ENCODE data around the gene ALK. TPM values are rescaled to one million over a fixed set of nuclear protein-coding genes. Genes with fewer than 3 reads are reported as not detected.

ALK gene
- total RNA-seq, 1 donor from 2014 or later: not detected

DNA sequence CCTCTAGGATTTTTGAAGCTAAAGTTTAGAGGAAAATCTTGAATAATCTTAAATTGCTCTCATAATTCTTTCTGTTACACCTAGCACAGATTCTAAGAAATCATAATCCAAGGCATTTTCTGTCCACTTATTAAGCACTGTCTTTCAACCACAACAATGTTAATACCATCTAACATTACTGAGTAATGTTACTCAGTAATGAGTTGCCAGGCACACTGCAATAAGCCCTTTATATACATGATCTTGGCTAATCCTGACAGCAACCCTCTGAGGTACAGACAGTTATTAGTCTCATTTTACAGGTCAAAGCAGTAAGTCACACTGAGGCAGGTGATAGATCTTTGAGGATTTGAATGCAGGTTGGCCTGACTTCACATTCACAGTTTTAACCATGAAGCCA, 291.9 kb downstream of the ALK start:
- Histone ChIP-seq H3K27me3 (no peaks in the 10 kb centered on the region), H3K36me3 (no peaks in the 10 kb centered on the region), H3K4me3 (no peak overlapping the region), H3K9me3 (no peaks in the 10 kb centered on the region), H3K4me1 (no peaks in the 10 kb centered on the region), H3K27ac (no peak overlapping the region)
- intact Hi-C loops (cut with DNase I): no loop called here
- TF ChIP-seq CTCF (IDR thresholded peaks at IDR 0.05): no peak
- DNase-seq (ENCODE audit: low spot score in 2 of 2): no peak

DNA sequence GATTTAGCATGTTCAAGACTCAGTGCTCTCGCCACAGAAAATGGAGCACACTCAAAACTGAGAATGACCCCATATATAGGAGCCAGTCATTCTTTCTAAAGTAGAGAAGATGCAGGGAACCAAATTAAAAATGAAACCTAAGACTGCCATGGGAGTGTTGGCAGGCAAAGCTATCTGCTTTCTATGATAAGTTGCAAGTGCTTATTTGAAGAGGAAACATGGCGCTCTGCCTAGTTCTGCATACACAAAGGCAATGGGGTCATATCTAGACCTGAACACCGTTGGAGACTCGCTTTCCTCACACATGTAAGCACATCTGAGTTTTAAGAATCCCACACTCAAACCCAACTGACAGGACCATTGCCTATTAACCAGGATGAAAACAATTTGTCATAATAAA, 292.5 kb downstream of the ALK start:
- intact Hi-C loops (cut with DNase I): no loop called here
- TF ChIP-seq CTCF (IDR thresholded peaks at IDR 0.05): no peak
- no peak for DNase-seq (ENCODE audit: low spot score in 2 of 2)
- Histone ChIP-seq H3K27ac (no peak overlapping the region), H3K9me3 (no peaks in the 10 kb centered on the region), H3K36me3 (no peaks in the 10 kb centered on the region), H3K4me3 (no peak overlapping the region), H3K4me1 (no peaks in the 10 kb centered on the region), H3K27me3 (no peaks in the 10 kb centered on the region)

DNA sequence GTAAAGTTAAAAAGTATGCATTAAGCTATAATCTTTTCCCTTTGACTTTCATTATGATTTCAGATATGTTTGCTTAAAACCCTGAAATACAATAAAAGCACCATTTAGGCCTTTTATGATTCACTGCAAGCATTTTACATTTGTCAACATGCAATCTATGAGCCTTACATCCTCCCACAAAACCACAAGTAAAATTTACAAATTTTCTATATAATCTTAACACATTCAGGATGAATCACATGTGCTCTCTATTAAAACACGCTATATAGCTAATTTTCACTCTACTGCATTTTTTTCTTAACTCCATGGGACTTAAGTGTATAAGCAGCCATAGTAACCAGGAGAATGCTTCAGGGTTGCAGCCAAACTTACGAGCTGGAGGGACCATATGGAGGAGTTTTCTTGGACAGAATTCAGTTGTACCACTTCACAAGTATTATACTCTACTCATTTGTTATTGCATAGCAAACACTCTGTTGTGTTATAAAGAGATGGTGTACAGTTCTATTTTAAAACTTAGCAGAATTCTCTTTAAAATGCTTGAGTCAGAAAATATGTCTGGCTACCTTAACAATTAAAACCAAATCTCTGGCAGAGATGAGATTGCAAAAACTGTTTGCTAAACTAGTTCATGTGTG, 293.2 kb downstream of the ALK start:
- H3K4me1 ChIP-seq: no peaks in the 10 kb centered on the region
- DNase-seq (ENCODE audit: low spot score in 2 of 2): no peak
- H3K4me3 ChIP-seq: no peak overlapping the region
- no peaks in the 10 kb centered on the region for H3K27me3 ChIP-seq
- intact Hi-C loops (cut with DNase I): no loop called here
- H3K9me3 ChIP-seq: no peaks in the 10 kb centered on the region
- no peak for TF ChIP-seq CTCF (IDR thresholded peaks at IDR 0.05)
- H3K27ac ChIP-seq: no peak overlapping the region
- no peaks in the 10 kb centered on the region for H3K36me3 ChIP-seq

GRCh38 chr2:29627279-29627711, 294.1 kb downstream of the ALK start:
- Histone ChIP-seq H3K27me3 (no peaks in the 10 kb centered on the region), H3K4me1 (no peaks in the 10 kb centered on the region), H3K27ac (no peak overlapping the region), H3K36me3 (no peaks in the 10 kb centered on the region), H3K9me3 (no peaks in the 10 kb centered on the region), H3K4me3 (no peak overlapping the region)
- DNase-seq (ENCODE audit: low spot score in 2 of 2): no peak
- intact Hi-C loops (cut with DNase I): no loop called here
- TF ChIP-seq CTCF (IDR thresholded peaks at IDR 0.05): no peak

DNA sequence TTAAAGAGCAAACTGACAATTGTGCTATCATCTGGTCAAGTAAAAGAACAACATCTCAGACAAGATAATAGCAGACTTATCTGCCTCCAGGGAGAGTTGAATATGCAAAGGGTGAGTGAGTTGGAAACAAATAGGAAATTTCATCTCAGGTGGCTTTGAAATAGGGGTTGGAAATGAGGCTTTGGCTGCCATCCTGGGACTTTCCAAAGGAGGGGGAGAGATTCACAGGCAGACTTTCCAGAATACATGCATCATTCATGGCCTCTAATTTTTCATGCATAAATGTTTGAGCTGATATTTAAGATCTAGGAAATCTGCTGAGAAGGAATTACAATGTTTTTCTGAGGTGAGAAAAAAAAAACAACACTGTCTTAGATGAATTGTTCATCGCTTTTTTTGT, 300.5 kb downstream of the ALK start:
- no peaks in the 10 kb centered on the region for H3K27me3 ChIP-seq
- intact Hi-C loops (cut with DNase I): no loop called here
- H3K9me3 ChIP-seq: no peaks in the 10 kb centered on the region
- H3K4me3 ChIP-seq: no peak overlapping the region
- no peak overlapping the region for H3K27ac ChIP-seq
- no peak for TF ChIP-seq CTCF (IDR thresholded peaks at IDR 0.05)
- H3K36me3 ChIP-seq: no peaks in the 10 kb centered on the region
- H3K4me1 ChIP-seq: no peaks in the 10 kb centered on the region
- DNase-seq (ENCODE audit: low spot score in 2 of 2): no peak

- TF ChIP-seq CTCF (IDR thresholded peaks at IDR 0.05): no peak
- Histone ChIP-seq H3K27me3 (no peaks in the 10 kb centered on the region), H3K27ac (no peak overlapping the region), H3K9me3 (no peaks in the 10 kb centered on the region), H3K36me3 (no peaks in the 10 kb centered on the region), H3K4me1 (no peaks in the 10 kb centered on the region), H3K4me3 (no peak overlapping the region)
- DNase-seq (ENCODE audit: low spot score in 2 of 2): no peak
- intact Hi-C loops (cut with DNase I): no loop called here
Observed at GRCh38 chr2:29619689-29620088, 301.7 kb downstream of the ALK start.
